Astrocyte (in vitro differentiated cells and primary cell): ENCODE data around the gene WSCD2. TPM values are rescaled to one million over a fixed set of nuclear protein-coding genes. Genes with fewer than 3 reads are reported as not detected.

Experiments
- DNase-seq: peaks from one replicate; pipeline ENCODE4 v3.0.0-alpha.2; 2010; ENCODE audit warnings: low read depth
- FAIRE-seq: peaks from 2 replicates; lab custom pipeline; 2011; peaks lifted over from hg19 to GRCh38; lab: Jason Lieb, UNC
- H2AFZ ChIP-seq: 2 replicates; pipeline ENCODE4 v1.6.0; 2012; ENCODE audit warnings: low read depth, low read length, inconsistent platforms
- H3K27ac ChIP-seq: 2 replicates; pipeline ENCODE4 v1.5.1; 2011; ENCODE audit warnings: low read depth, low read length, inconsistent platforms
- H3K27me3 ChIP-seq: 2 replicates; pipeline ENCODE4 v1.6.0; 2011; ENCODE audit warnings: low read length, inconsistent platforms; ENCODE audit not compliant: insufficient read depth
- H3K36me3 ChIP-seq: 2 replicates; pipeline ENCODE4 v1.5.1; 2011; ENCODE audit warnings: low read length, inconsistent platforms; ENCODE audit not compliant: insufficient read depth
- H3K4me1 ChIP-seq: 2 replicates; pipeline ENCODE4 v1.5.1; 2011; ENCODE audit warnings: low read length, inconsistent platforms; ENCODE audit not compliant: insufficient read depth
- H3K4me2 ChIP-seq: 2 replicates; pipeline ENCODE4 v1.6.0; 2012; ENCODE audit warnings: low read length, inconsistent platforms
- H3K4me3 ChIP-seq: 2 replicates; pipeline ENCODE4 v1.5.1; 2011; ENCODE audit warnings: low read depth, mild to moderate bottlenecking, low read length, inconsistent platforms; ENCODE audit not compliant: insufficient read depth
- H3K79me2 ChIP-seq: 2 replicates; pipeline ENCODE4 v1.6.0; 2012; ENCODE audit warnings: mild to moderate bottlenecking, low read length, inconsistent platforms; ENCODE audit not compliant: insufficient read depth
- H3K9ac ChIP-seq: 2 replicates; pipeline ENCODE4 v1.6.0; 2012; ENCODE audit warnings: mild to moderate bottlenecking, low read length, inconsistent platforms
- H3K9me3 ChIP-seq: 2 replicates; pipeline ENCODE4 v1.5.1; 2012; ENCODE audit warnings: low read depth, mild to moderate bottlenecking, low read length, inconsistent platforms; ENCODE audit not compliant: insufficient read depth
- H4K20me1 ChIP-seq: 2 replicates; pipeline ENCODE4 v1.6.0; 2012; ENCODE audit warnings: low read length, inconsistent platforms; ENCODE audit not compliant: insufficient read depth
- H3K27ac Mint-ChIP-seq: one replicate; pipeline ENCODE4 v1.8.0; 2021; ENCODE audit warnings: mild to moderate bottlenecking, mixed read lengths; ENCODE audit not compliant: unreplicated experiment
- H3K27me3 Mint-ChIP-seq: one replicate; pipeline ENCODE4 v1.8.0; 2021; ENCODE audit warnings: low read depth, mixed read lengths; ENCODE audit not compliant: unreplicated experiment
- H3K36me3 Mint-ChIP-seq: one replicate; pipeline ENCODE4 v1.8.0; 2021; ENCODE audit warnings: low read depth, mixed read lengths; ENCODE audit not compliant: unreplicated experiment
- H3K4me1 Mint-ChIP-seq: one replicate; pipeline ENCODE4 v1.8.0; 2021; ENCODE audit warnings: low read depth, mixed read lengths; ENCODE audit not compliant: unreplicated experiment
- H3K4me3 Mint-ChIP-seq: one replicate; pipeline ENCODE4 v1.8.0; 2021; ENCODE audit warnings: mild to moderate bottlenecking, moderate library complexity, mixed read lengths; ENCODE audit not compliant: unreplicated experiment
- H3K9me3 Mint-ChIP-seq: one replicate; pipeline ENCODE4 v1.8.0; 2021; ENCODE audit warnings: mild to moderate bottlenecking, mixed read lengths; ENCODE audit not compliant: unreplicated experiment
- EZH2 ChIP-seq: IDR thresholded peaks from 2 replicates; pipeline ENCODE4 v1.6.1; 2012; ENCODE audit warnings: mild to moderate bottlenecking, low read length, inconsistent platforms; ENCODE audit not compliant: insufficient read depth
- total RNA-seq: library from RNA; stranded (reverse); gene quantifications from 2 replicates; pipeline ENCODE4 v1.2.1, GENCODE V29; 2021
- TF ChIP-seq, protein P1 (sequence below): IDR thresholded peaks from 2 replicates; pipeline ENCODE4 v1.5.1; 2011; ENCODE audit warnings: low read depth, mild to moderate bottlenecking, inconsistent platforms, low read length, moderate library complexity; ENCODE audit not compliant: insufficient read depth

The WSCD2 gene
- total RNA-seq, 1 donor from 2014 or later = 0.11 TPM

- H3K9me3 Mint-ChIP-seq = no peaks in the 10 kb centered on the region
- TF ChIP-seq EZH2 = no peak
- TF ChIP-seq, protein P1, sequence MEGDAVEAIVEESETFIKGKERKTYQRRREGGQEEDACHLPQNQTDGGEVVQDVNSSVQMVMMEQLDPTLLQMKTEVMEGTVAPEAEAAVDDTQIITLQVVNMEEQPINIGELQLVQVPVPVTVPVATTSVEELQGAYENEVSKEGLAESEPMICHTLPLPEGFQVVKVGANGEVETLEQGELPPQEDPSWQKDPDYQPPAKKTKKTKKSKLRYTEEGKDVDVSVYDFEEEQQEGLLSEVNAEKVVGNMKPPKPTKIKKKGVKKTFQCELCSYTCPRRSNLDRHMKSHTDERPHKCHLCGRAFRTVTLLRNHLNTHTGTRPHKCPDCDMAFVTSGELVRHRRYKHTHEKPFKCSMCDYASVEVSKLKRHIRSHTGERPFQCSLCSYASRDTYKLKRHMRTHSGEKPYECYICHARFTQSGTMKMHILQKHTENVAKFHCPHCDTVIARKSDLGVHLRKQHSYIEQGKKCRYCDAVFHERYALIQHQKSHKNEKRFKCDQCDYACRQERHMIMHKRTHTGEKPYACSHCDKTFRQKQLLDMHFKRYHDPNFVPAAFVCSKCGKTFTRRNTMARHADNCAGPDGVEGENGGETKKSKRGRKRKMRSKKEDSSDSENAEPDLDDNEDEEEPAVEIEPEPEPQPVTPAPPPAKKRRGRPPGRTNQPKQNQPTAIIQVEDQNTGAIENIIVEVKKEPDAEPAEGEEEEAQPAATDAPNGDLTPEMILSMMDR = no peak
- H3K27me3 ChIP-seq = no peaks in the 10 kb centered on the region
- H3K4me1 Mint-ChIP-seq = no peaks in the 10 kb centered on the region
- H3K27ac Mint-ChIP-seq = no peak overlapping the region
- H3K79me2 ChIP-seq = no peaks in the 10 kb centered on the region
- H4K20me1 ChIP-seq = no peaks in the 10 kb centered on the region
- H3K27ac ChIP-seq = no peak overlapping the region
- DNase-seq = no peak
- no peak overlapping the region for H3K9ac ChIP-seq
- no peak overlapping the region for H3K4me2 ChIP-seq
- peaks cover 2% of the 10 kb centered on the region for H3K36me3 Mint-ChIP-seq
- H3K4me1 ChIP-seq = no peaks in the 10 kb centered on the region
- no peak overlapping the region for H3K4me3 ChIP-seq
- FAIRE-seq = no peak
- peaks cover 7% of the 10 kb centered on the region for H3K9me3 ChIP-seq
- H2AFZ ChIP-seq = no peak overlapping the region
- H3K27me3 Mint-ChIP-seq = peaks cover 18% of the 10 kb centered on the region
- no peaks in the 10 kb centered on the region for H3K36me3 ChIP-seq
- no peak overlapping the region for H3K4me3 Mint-ChIP-seq
These were observed 38.0 kb upstream of the WSCD2 start for GRCh38 chr12:108090932-108091678.

DNA sequence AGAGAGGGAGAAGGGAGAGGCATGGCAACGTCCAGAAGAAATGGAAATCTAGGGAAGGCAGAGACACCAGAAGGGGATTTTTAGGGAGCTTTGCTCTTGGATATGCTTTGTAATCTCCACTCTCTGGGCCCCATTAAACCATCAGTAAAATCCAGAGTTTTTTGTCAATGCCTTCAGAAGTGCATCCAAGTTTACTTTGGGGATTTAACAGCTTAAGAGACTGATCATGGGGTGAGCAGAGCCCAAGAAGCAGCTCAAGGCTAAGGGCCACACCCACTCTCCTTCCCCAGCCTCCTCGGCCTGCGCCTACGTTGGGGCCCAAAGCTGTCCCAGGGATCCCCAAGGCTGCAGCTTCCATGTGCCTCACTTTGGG, 37.4 kb upstream of the WSCD2 start:
- no peaks in the 10 kb centered on the region for H3K79me2 ChIP-seq
- H2AFZ ChIP-seq = no peak overlapping the region
- H3K36me3 ChIP-seq = no peaks in the 10 kb centered on the region
- Mint-ChIP-seq H3K36me3 (peaks cover 2% of the 10 kb centered on the region), H3K4me1 (no peaks in the 10 kb centered on the region), H3K9me3 (no peaks in the 10 kb centered on the region), H3K27me3 (peaks cover 18% of the 10 kb centered on the region), H3K27ac (no peak overlapping the region), H3K4me3 (no peak overlapping the region)
- H4K20me1 ChIP-seq = no peaks in the 10 kb centered on the region
- H3K27me3 ChIP-seq = no peaks in the 10 kb centered on the region
- H3K9me3 ChIP-seq = peaks cover 7% of the 10 kb centered on the region
- H3K4me3 ChIP-seq = no peak overlapping the region
- DNase-seq = no peak
- no peak for FAIRE-seq
- no peak overlapping the region for H3K27ac ChIP-seq
- no peak overlapping the region for H3K4me2 ChIP-seq
- no peak overlapping the region for H3K9ac ChIP-seq
- no peak for TF ChIP-seq EZH2
- TF ChIP-seq, protein P1 = no peak
- H3K4me1 ChIP-seq = no peaks in the 10 kb centered on the region

GRCh38 chr12:108093209-108093608, 35.9 kb upstream of the WSCD2 start:
- Histone ChIP-seq H3K36me3 (no peaks in the 10 kb centered on the region), H3K9ac (no peak overlapping the region), H3K4me1 (no peaks in the 10 kb centered on the region), H3K9me3 (no peaks in the 10 kb centered on the region), H3K79me2 (no peaks in the 10 kb centered on the region), H3K4me3 (no peak overlapping the region), H4K20me1 (no peaks in the 10 kb centered on the region), H2AFZ (no peak overlapping the region), H3K27me3 (no peaks in the 10 kb centered on the region), H3K4me2 (no peak overlapping the region), H3K27ac (no peak overlapping the region)
- Mint-ChIP-seq H3K9me3 (no peaks in the 10 kb centered on the region), H3K27me3 (peaks cover 24% of the 10 kb centered on the region), H3K4me1 (no peaks in the 10 kb centered on the region), H3K27ac (no peak overlapping the region), H3K36me3 (no peaks in the 10 kb centered on the region), H3K4me3 (no peak overlapping the region)
- TF ChIP-seq, protein P1 = no peak
- TF ChIP-seq EZH2 = no peak
- no peak for DNase-seq
- no peak for FAIRE-seq
